ENCODE data around the gene DTNBP1.
"Not testable (repeated sequence)": the region's sequence is repeated elsewhere in the genome, so short reads cannot be mapped to it uniquely, and the experiment has no call there.

The DTNBP1 gene

GRCh38 chr6:15562977-15563376 is 99.9 kb downstream of the DTNBP1 start:
- no peak for DNase-seq (ENCODE audit: low read depth in 2 of 2, low spot score in 1 of 2)

GRCh38 chr6:15561447-15562199 is 101.2 kb downstream of the DTNBP1 start:
- DNase-seq (ENCODE audit: low read depth in 2 of 2, low spot score in 1 of 2) = no peak

GRCh38 chr6:15560713-15561112 is 102.1 kb downstream of the DTNBP1 start:
- DNase-seq (ENCODE audit: low read depth in 2 of 2, low spot score in 1 of 2) = no peak

- DNase-seq (ENCODE audit: low read depth in 2 of 2, low spot score in 1 of 2) = no peak
Observed at GRCh38 chr6:15557174-15557573, 105.7 kb downstream of the DTNBP1 start.

- no peak for DNase-seq (ENCODE audit: low read depth in 2 of 2, low spot score in 1 of 2)
Observed at GRCh38 chr6:15556711-15557110, 106.1 kb downstream of the DTNBP1 start.

- no peak for DNase-seq (ENCODE audit: low read depth in 2 of 2, low spot score in 1 of 2)
Observed at GRCh38 chr6:15555101-15556038, 107.5 kb downstream of the DTNBP1 start.

GRCh38 chr6:15554728-15555100 is 108.1 kb downstream of the DTNBP1 start:
- no peak for DNase-seq (ENCODE audit: low read depth in 2 of 2, low spot score in 1 of 2)

GRCh38 chr6:15553736-15554294 is 109.0 kb downstream of the DTNBP1 start:
- no peak for DNase-seq (ENCODE audit: low read depth in 2 of 2, low spot score in 1 of 2)

- DNase-seq (ENCODE audit: low read depth in 2 of 2, low spot score in 1 of 2) = no peak
Observed at GRCh38 chr6:15553031-15553430, 109.8 kb downstream of the DTNBP1 start.

- no peak for DNase-seq (ENCODE audit: low read depth in 2 of 2, low spot score in 1 of 2)
Observed at GRCh38 chr6:15551798-15552197, 111.0 kb downstream of the DTNBP1 start.

- DNase-seq (ENCODE audit: low read depth in 2 of 2, low spot score in 1 of 2) = no peak
Observed at GRCh38 chr6:15551262-15551661, 111.6 kb downstream of the DTNBP1 start.

- DNase-seq (ENCODE audit: low read depth in 2 of 2, low spot score in 1 of 2) = no peak
Observed at GRCh38 chr6:15550546-15551123, 112.2 kb downstream of the DTNBP1 start.

- no peak for DNase-seq (ENCODE audit: low read depth in 2 of 2, low spot score in 1 of 2)
Observed at GRCh38 chr6:15549371-15549770, 113.5 kb downstream of the DTNBP1 start.

GRCh38 chr6:15547400-15547799 is 115.4 kb downstream of the DTNBP1 start:
- no peak for DNase-seq (ENCODE audit: low read depth in 2 of 2, low spot score in 1 of 2)

GRCh38 chr6:15546591-15546990 is 116.2 kb downstream of the DTNBP1 start:
- DNase-seq (ENCODE audit: low read depth in 2 of 2, low spot score in 1 of 2) = no peak

GRCh38 chr6:15544321-15544900 is 118.4 kb downstream of the DTNBP1 start:
- DNase-seq (ENCODE audit: low read depth in 2 of 2, low spot score in 1 of 2) = no peak

GRCh38 chr6:15543332-15543917 is 119.4 kb downstream of the DTNBP1 start:
- DNase-seq (ENCODE audit: low read depth in 2 of 2, low spot score in 1 of 2) = not testable (repeated sequence)

- DNase-seq (ENCODE audit: low read depth in 2 of 2, low spot score in 1 of 2) = no peak
Observed at GRCh38 chr6:15539722-15540270, 123.0 kb downstream of the DTNBP1 start.

- DNase-seq (ENCODE audit: low read depth in 2 of 2, low spot score in 1 of 2) = no peak
Observed at GRCh38 chr6:15538766-15539495, 123.9 kb downstream of the DTNBP1 start.

GRCh38 chr6:15538106-15538505 is 124.7 kb downstream of the DTNBP1 start:
- DNase-seq (ENCODE audit: low read depth in 2 of 2, low spot score in 1 of 2) = no peak

All from stimulated activated CD8-positive, alpha-beta memory T cell treated with anti-CD3 and anti-CD28 coated beads, Interleukin-4, amount 100 ng/mL, for 4 hours (primary cell).